Coronary artery (tissue), 2 donors: Measurements from ENCODE around the gene LOXHD1.

Experiments used
- DNase-seq: peaks from one replicate; pipeline ENCODE4 v3.0.0-alpha.2; 2017; ENCODE audit warnings: low spot score
- H3K27ac ChIP-seq, 2 donors: fragments of 200-600 bp; sonication (generic); one replicate each; pipeline ENCODE4 v1.5.1; 2016 to 2019
- H3K4me3 ChIP-seq: fragments of 200-600 bp; sonication (generic); 2 replicates; pipeline ENCODE4 v1.5.1; 2016; ENCODE audit warnings: mild to moderate bottlenecking, moderate library complexity
- CTCF ChIP-seq: fragments of 200-600 bp; sonication (generic); IDR thresholded peaks from one replicate; pipeline ENCODE4 v1.5.1; 2019; ENCODE audit warnings: antibody characterized with exemption

LOXHD1 gene

GRCh38 chr18:46570666-46571065, 86.4 kb downstream of the LOXHD1 start:
- no peak overlapping the region for H3K27ac ChIP-seq
- no peak for TF ChIP-seq CTCF

GRCh38 chr18:46570134-46570533, 86.9 kb downstream of the LOXHD1 start:
- Histone ChIP-seq H3K4me3 (no peak overlapping the region), H3K27ac (no peak overlapping the region)
- no peak for TF ChIP-seq CTCF
- no peak for DNase-seq

More at GRCh38 chr18:46570666-46571065, 86.4 kb downstream of the LOXHD1 start:
- H3K4me3 ChIP-seq, result no peak overlapping the region
- DNase-seq, result no peak

GRCh38 chr18:46569211-46569610, 87.8 kb downstream of the LOXHD1 start:
- no peak for DNase-seq
- H3K4me3 ChIP-seq, result no peak overlapping the region
- TF ChIP-seq CTCF, result no peak
- no peak overlapping the region for H3K27ac ChIP-seq

- no peak for TF ChIP-seq CTCF
- H3K4me3 ChIP-seq, result no peak overlapping the region
- H3K27ac ChIP-seq, result no peak overlapping the region
- DNase-seq, result no peak
These were observed 89.8 kb downstream of the LOXHD1 start for GRCh38 chr18:46567196-46567595.

GRCh38 chr18:46566111-46566510, 90.9 kb downstream of the LOXHD1 start:
- no peak overlapping the region for H3K4me3 ChIP-seq
- DNase-seq, result no peak
- no peak for TF ChIP-seq CTCF
- no peak overlapping the region for H3K27ac ChIP-seq

- DNase-seq, result no peak
- no peak for TF ChIP-seq CTCF
- Histone ChIP-seq H3K4me3 (no peak overlapping the region), H3K27ac (no peak overlapping the region)
These were observed 91.8 kb downstream of the LOXHD1 start for GRCh38 chr18:46565256-46565655.

- DNase-seq, result no peak
These were observed 93.7 kb downstream of the LOXHD1 start for GRCh38 chr18:46563317-46563716.

More at GRCh38 chr18:46563317-46563716, 93.7 kb downstream of the LOXHD1 start:
- no peak overlapping the region for H3K4me3 ChIP-seq
- TF ChIP-seq CTCF, result no peak
- no peak overlapping the region for H3K27ac ChIP-seq
